Subcutaneous abdominal adipose tissue (tissue), 5 donors: Measurements from ENCODE around the gene M6PR.
"Not testable (repeated sequence)": the region's sequence is repeated elsewhere in the genome, so short reads cannot be mapped to it uniquely, and the experiment has no call there.

Experiments used
- H3K27ac ChIP-seq: one replicate; pipeline ENCODE4 v1.7.0; 2013; ENCODE audit warnings: low read depth, mild to moderate bottlenecking, inconsistent platforms, low read length, moderate library complexity
- H3K27me3 ChIP-seq, 5 donors: one replicate each; pipeline ENCODE4 v1.7.0; 2013; ENCODE audit warnings: low read length in 5 of 5, inconsistent platforms in 1 of 5; ENCODE audit not compliant: control insufficient read depth in 5 of 5, insufficient read depth in 4 of 5
- H3K36me3 ChIP-seq, 5 donors: one replicate each; pipeline ENCODE4 v1.7.0; 2013; ENCODE audit warnings: low read length in 5 of 5; ENCODE audit not compliant: control insufficient read depth in 5 of 5, insufficient read depth in 5 of 5
- H3K4me1 ChIP-seq, 5 donors: one replicate each; pipeline ENCODE4 v1.7.0; 2013; ENCODE audit warnings: low read length in 5 of 5, mild to moderate bottlenecking in 3 of 5, moderate library complexity in 1 of 5; ENCODE audit not compliant: control insufficient read depth in 5 of 5, insufficient read depth in 5 of 5
- H3K4me3 ChIP-seq, 5 donors: one replicate each; pipeline ENCODE4 v1.7.0; 2013; ENCODE audit warnings: low read length in 5 of 5, low read depth in 1 of 5
- H3K9ac ChIP-seq, 5 donors: one replicate each; pipeline ENCODE4 v1.7.0; 2013; ENCODE audit warnings: low read length in 5 of 5, mild to moderate bottlenecking in 4 of 5, moderate library complexity in 3 of 5
- H3K9me3 ChIP-seq, 5 donors: one replicate each; pipeline ENCODE4 v1.7.0; 2013; ENCODE audit warnings: low read length in 5 of 5; ENCODE audit not compliant: control insufficient read depth in 5 of 5
- donor health status: healthy.
- donor health status: healthy.
- donor health status: healthy.
- donor health status: healthy.
- donor health status: healthy.

Gene M6PR

DNA sequence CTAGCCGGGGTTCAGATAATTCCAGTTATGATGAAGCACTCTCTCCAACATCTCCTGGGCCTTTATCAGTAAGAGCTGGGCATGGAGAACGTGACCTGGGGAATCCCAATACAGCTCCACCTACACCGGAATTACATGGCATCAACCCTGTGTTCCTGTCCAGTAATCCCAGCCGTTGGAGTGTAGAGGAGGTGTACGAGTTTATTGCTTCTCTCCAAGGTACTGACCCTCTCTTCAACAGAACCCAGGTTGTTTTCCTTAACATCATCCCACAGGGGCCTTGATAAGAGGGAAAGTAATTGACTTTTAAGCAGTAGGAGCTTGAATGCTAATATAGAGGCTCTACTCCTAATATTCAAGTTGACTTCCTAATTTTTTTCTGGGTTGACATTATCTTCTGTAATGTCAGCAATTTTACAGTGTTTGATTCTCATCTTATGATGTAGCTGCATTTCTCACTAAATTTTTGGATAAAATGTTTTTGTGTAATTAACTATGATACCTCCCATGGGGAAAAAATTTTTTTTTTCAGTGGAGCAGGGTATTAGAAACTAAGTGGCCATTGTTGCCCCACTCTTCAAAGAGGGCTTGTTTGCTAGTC, 11.5 kb downstream of the M6PR start:
- H3K36me3 ChIP-seq, result peaks cover 27 to 63% (median 38%) of the 10 kb centered on the region in 5 donors
- not testable (repeated sequence) for H3K4me3 ChIP-seq, H3K9me3 ChIP-seq, H3K27ac ChIP-seq, H3K9ac ChIP-seq, H3K4me1 ChIP-seq, H3K27me3 ChIP-seq

DNA sequence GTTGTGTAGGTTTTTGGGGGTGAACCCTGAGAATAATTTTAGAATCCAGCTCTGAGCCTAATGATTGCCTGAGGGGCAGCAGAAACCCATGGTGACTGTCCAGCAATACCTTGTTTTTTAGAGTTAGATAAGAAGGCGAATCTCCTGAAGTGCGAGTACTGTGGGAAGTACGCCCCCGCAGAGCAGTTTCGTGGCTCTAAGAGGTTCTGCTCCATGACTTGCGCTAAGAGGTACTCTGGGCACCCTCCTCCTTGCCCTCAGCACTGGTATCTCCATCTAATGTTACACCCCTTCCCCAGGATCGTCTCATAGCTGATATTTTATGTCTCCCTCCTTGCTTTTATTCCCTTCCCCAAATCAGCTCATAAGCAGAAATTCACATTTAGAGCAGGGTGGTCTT, 12.7 kb downstream of the M6PR start:
- no peak overlapping the region for H3K27ac ChIP-seq
- H3K9ac ChIP-seq, result no peak overlapping the region
- H3K4me1 ChIP-seq, result no peaks in the 10 kb centered on the region
- H3K27me3 ChIP-seq, result no peaks in the 10 kb centered on the region
- H3K4me3 ChIP-seq, result no peak overlapping the region
- peaks cover 19 to 58% (median 27%) of the 10 kb centered on the region in 5 donors for H3K36me3 ChIP-seq
- no peaks in the 10 kb centered on the region for H3K9me3 ChIP-seq

DNA sequence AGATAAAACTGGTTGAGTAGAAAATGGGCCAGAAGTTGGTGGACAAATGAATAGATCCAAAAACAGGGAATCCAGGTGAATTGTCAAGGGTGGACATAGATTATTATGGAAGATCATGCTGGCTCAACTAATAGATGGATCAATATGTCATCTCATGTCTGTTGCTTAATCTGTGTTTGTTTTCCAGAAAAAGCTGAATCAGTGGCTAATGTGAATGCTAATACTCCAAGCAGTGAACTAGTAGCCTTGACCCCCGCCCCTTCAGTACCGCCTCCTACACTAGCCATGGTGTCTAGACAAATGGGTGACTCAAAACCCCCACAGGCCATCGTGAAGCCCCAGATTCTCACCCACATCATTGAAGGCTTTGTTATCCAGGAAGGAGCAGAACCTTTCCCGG, 15.4 kb downstream of the M6PR start:
- not testable (repeated sequence) for H3K4me1 ChIP-seq, H3K27ac ChIP-seq, H3K4me3 ChIP-seq, H3K9me3 ChIP-seq, H3K27me3 ChIP-seq, H3K9ac ChIP-seq
- peaks cover 20 to 67% (median 29%) of the 10 kb centered on the region in 5 donors for H3K36me3 ChIP-seq

DNA sequence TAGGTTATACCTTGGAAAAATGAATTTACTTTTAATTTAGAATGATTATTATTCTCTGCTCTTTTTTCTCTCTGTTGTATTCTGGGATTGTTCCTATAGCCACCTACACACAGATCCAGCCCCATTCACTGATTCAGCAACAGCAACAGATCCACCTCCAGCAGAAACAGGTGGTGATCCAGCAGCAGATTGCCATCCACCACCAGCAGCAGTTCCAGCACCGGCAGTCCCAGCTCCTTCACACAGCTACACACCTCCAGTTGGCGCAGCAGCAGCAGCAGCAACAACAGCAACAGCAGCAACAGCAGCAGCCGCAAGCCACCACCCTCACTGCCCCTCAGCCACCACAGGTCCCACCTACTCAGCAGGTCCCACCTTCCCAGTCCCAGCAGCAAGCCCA, 17.0 kb downstream of the M6PR start:
- not testable (repeated sequence) for H3K9ac ChIP-seq, H3K4me1 ChIP-seq, H3K4me3 ChIP-seq, H3K9me3 ChIP-seq, H3K27me3 ChIP-seq, H3K27ac ChIP-seq
- peaks cover 17 to 58% (median 28%) of the 10 kb centered on the region in 5 donors for H3K36me3 ChIP-seq

DNA sequence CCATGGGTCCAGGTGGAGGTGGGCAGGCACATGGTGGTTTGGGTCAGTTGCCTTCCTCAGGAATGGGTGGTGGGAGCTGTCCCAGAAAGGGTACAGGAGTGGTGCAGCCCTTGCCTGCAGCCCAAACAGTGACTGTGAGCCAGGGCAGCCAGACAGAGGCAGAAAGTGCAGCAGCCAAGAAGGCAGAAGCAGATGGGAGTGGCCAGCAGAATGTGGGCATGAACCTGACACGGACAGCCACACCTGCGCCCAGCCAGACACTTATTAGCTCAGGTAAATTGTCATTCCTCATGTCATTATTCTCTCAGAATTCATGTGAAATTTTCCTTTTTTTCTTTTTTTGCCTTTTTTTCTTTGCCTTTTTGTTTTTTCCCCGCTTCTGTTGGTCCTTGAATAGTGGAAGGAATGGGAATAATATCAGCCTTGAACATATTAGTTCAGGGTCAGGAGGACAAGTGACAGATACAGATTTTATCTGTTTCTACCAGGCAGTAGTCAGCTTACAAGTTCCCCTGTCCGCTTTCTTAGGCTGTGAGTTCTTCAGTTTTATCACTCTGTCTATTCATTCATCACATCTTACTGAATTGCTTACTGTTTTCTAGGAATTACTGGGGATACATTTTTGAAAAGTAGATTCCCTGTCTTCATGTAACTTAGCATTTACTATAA, 18.7 kb downstream of the M6PR start:
- not testable (repeated sequence) for H3K4me3 ChIP-seq, H3K4me1 ChIP-seq, H3K9ac ChIP-seq, H3K27ac ChIP-seq, H3K27me3 ChIP-seq, H3K9me3 ChIP-seq
- H3K36me3 ChIP-seq, result peaks cover 8 to 48% (median 24%) of the 10 kb centered on the region in 5 donors

DNA sequence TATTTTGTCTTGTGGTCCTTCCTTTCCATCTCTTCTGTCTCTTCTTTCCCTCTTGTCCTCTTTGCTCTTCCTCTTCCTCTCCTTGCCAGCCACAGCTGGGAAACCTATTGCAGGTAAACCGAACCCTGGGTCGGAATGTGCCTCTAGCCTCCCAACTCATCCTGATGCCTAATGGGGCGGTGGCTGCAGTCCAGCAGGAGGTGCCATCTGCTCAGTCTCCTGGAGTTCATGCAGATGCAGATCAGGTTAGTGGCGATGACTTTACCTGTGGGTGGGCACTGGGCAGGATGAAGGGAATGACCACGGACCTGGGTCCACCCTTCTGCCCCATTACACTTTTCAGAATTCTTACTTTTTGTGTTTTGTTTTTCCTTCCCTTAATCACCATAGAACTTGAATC, 26.9 kb downstream of the M6PR start:
- Histone ChIP-seq H3K9me3 (no peaks in the 10 kb centered on the region), H3K36me3 (peaks cover 7 to 37% (median 21%) of the 10 kb centered on the region in 5 donors), H3K9ac (no peak overlapping the region), H3K27ac (no peak overlapping the region), H3K27me3 (no peaks in the 10 kb centered on the region), H3K4me3 (no peak overlapping the region), H3K4me1 (no peaks in the 10 kb centered on the region)

DNA sequence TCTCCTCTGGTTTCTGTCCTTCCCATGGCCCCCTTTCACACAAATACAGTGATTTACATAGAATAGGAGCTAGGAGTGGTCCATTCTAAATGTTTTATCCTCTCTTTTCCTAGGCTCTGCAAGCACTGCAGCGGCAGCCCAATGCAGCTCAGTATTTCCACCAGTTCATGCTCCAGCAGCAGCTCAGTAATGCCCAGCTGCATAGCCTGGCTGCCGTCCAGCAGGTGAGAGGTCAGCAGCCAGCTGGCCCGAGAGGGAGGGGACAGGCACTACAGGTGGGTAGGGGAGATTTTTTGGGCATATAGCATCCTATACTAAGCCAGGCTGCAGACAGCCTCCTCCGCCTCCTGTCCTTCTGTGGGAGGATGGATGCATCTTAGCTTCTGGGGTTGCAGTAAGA, 29.8 kb downstream of the M6PR start:
- not testable (repeated sequence) for H3K27ac ChIP-seq, H3K4me1 ChIP-seq, H3K27me3 ChIP-seq, H3K9ac ChIP-seq, H3K4me3 ChIP-seq, H3K9me3 ChIP-seq
- peaks cover 4 to 37% (median 16%) of the 10 kb centered on the region in 5 donors for H3K36me3 ChIP-seq

DNA sequence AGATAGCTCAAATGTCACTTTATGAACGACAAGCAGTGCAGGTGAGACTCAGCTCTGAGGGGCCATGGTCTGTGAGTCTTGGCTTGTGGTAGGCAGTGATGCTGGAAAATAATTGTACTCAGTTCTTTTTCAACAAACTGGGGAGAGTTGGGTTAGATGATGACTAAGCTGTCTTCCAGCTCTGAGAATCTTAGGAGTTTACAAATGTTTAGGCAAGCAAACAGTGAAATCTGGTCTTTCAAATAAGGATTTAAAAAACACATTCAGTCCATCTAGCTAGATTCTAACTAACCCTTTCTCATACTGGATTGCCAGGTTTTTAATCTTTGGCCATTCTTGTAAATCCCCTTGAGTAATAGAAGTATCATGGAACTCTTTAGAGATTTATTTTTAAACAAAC, 31.7 kb downstream of the M6PR start:
- Histone ChIP-seq H3K4me3 (no peak overlapping the region), H3K9me3 (no peaks in the 10 kb centered on the region), H3K9ac (no peak overlapping the region), H3K27ac (no peak overlapping the region), H3K4me1 (peaks cover 4 to 21% (median 18%) of the 10 kb centered on the region in 5 donors), H3K27me3 (no peaks in the 10 kb centered on the region), H3K36me3 (peaks cover 0 to 31% (median 16%) of the 10 kb centered on the region in 5 donors)

DNA sequence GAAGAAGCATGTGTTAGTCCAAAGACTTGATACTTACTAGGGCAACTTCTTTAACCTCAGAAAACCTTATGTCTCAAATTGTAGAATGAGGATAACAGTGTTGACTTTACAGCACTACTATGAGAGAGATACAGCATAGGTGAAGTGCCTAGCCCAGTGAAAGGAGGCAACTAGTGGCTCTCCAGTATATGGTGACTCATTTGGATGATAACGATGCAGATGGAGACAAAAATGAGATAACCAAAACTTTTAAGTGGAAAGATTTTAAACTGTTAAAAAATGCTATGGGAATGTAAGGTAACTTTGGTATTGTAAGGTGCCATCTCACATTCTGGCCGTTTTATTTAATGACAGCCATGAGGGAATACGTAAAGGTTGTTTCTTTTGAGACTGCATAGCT, 32.4 kb downstream of the M6PR start:
- Histone ChIP-seq H3K9me3 (no peaks in the 10 kb centered on the region), H3K9ac (no peak overlapping the region), H3K4me1 (peaks cover 4 to 21% (median 18%) of the 10 kb centered on the region in 5 donors), H3K36me3 (peaks cover 0 to 24% (median 9%) of the 10 kb centered on the region in 5 donors), H3K4me3 (no peak overlapping the region), H3K27me3 (no peaks in the 10 kb centered on the region), H3K27ac (no peak overlapping the region)

DNA sequence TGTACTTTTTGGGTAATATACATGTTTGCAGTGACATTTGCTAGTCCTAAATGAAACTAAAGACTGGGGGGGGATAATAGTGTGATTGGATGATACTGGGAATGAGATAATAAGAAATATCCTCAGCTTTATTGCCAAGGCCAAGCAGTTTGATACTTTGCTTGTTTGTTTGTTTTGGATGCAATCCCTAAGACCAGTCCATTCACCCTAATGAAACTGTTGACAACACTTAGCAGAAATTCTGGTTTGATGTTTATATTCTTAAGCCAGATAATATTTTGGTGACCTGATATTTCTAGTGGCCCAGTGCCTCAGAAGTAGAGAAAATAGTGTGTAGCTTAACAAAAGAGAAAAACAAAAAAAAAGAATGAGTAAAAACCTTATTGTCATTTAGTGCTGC, 33.3 kb downstream of the M6PR start:
- no peak overlapping the region for H3K27ac ChIP-seq
- no peaks in the 10 kb centered on the region for H3K27me3 ChIP-seq
- H3K9me3 ChIP-seq, result no peaks in the 10 kb centered on the region
- H3K4me3 ChIP-seq, result no peak overlapping the region
- peaks cover 0 to 16% (median 6%) of the 10 kb centered on the region in 5 donors for H3K36me3 ChIP-seq
- H3K4me1 ChIP-seq, result peaks cover 4 to 21% (median 18%) of the 10 kb centered on the region in 5 donors
- no peak overlapping the region for H3K9ac ChIP-seq
